Measurements from ENCODE around the gene LAMTOR4.

- TF ChIP-seq CTCF (IDR thresholded peaks at IDR 0.05; ENCODE audit: poor library complexity, severe bottlenecking) (no peak), POLR2AphosphoS5 (IDR thresholded peaks at IDR 0.05) (no peak), RAD21 (conservative IDR thresholded peaks at IDR 0.05) (no peak), MXI1 (conservative IDR thresholded peaks at IDR 0.05; ENCODE audit: poor library complexity, severe bottlenecking) (no peak), SMC3 (conservative IDR thresholded peaks at IDR 0.05; ENCODE audit: poor library complexity) (no peak)
These were observed 37.6 kb upstream of the LAMTOR4 start for GRCh38 chr7:100111156-100111555.

All from neural cell (in vitro differentiated cells).